H9 (cell line): Measurements from ENCODE around the gene KY. TPM values are rescaled to one million over a fixed set of nuclear protein-coding genes. Genes with fewer than 3 reads are reported as not detected.

Source experiments
- DNase-seq: peaks from one replicate; pipeline ENCODE4 v3.0.0-alpha.2; 2017
- H2AFZ ChIP-seq: one replicate; pipeline ENCODE4 v1.6.1; 2013; ENCODE audit warnings: mild to moderate bottlenecking, low read length, control low read depth, moderate library complexity
- H2AK5ac ChIP-seq: 2 replicates; pipeline ENCODE4 v1.6.1; 2013; ENCODE audit warnings: low read length, control low read depth, mixed read lengths; ENCODE audit not compliant: insufficient read length
- H2BK120ac ChIP-seq: one replicate; pipeline ENCODE4 v1.6.1; 2013; ENCODE audit warnings: low read depth, mild to moderate bottlenecking, low read length, control low read depth, inconsistent platforms; ENCODE audit not compliant: poor library complexity, severe bottlenecking
- H2BK12ac ChIP-seq: 2 replicates; pipeline ENCODE4 v1.6.1; 2013; ENCODE audit warnings: low read length, control low read depth, mixed read lengths, low read depth; ENCODE audit not compliant: insufficient read length
- H2BK15ac ChIP-seq: 2 replicates; pipeline ENCODE4 v1.6.1; 2013; ENCODE audit warnings: low read depth, low read length, control low read depth
- H2BK20ac ChIP-seq: one replicate; pipeline ENCODE4 v1.6.1; 2013; ENCODE audit warnings: low read depth, mild to moderate bottlenecking, low read length, control low read depth, inconsistent platforms; ENCODE audit not compliant: poor library complexity, severe bottlenecking
- H2BK5ac ChIP-seq: 2 replicates; pipeline ENCODE4 v1.6.1; 2013; ENCODE audit warnings: low read length, control low read depth, mixed read lengths; ENCODE audit not compliant: insufficient read length
- H3K14ac ChIP-seq: 2 replicates; pipeline ENCODE4 v1.6.1; 2013; ENCODE audit warnings: low read length, control low read depth; ENCODE audit not compliant: insufficient read depth
- H3K18ac ChIP-seq: 2 replicates; pipeline ENCODE4 v1.6.1; 2013; ENCODE audit warnings: low read depth, mild to moderate bottlenecking, mixed read lengths, low read length, control low read depth; ENCODE audit not compliant: insufficient read length
- H3K23ac ChIP-seq: 2 replicates; pipeline ENCODE4 v1.6.1; 2013; ENCODE audit warnings: low read length, control low read depth, mixed read lengths, low read depth; ENCODE audit not compliant: insufficient read length
- H3K23me2 ChIP-seq: 2 replicates; pipeline ENCODE4 v1.6.1; 2013; ENCODE audit warnings: low read depth, mild to moderate bottlenecking, mixed read lengths, low read length, control low read depth; ENCODE audit not compliant: insufficient read length, poor library complexity, severe bottlenecking
- H3K27ac ChIP-seq: 2 replicates; pipeline ENCODE4 v1.5.1; 2013; ENCODE audit warnings: low read length, control low read depth, mixed read lengths, low read depth; ENCODE audit not compliant: insufficient read length
- H3K27me3 ChIP-seq: 2 replicates; pipeline ENCODE4 v1.6.1; 2013; ENCODE audit warnings: low read length, control low read depth, inconsistent platforms; ENCODE audit not compliant: insufficient read depth
- H3K4ac ChIP-seq: 2 replicates; pipeline ENCODE4 v1.6.1; 2013; ENCODE audit warnings: low read depth, mild to moderate bottlenecking, control low read depth, inconsistent platforms, low read length, moderate library complexity
- H3K4me1 ChIP-seq: 2 replicates; pipeline ENCODE4 v1.6.1; 2013; ENCODE audit warnings: low read length, control low read depth, inconsistent platforms; ENCODE audit not compliant: insufficient read depth
- H3K4me2 ChIP-seq: 2 replicates; pipeline ENCODE4 v1.6.1; 2013; ENCODE audit warnings: low read length, control low read depth, mixed read lengths; ENCODE audit not compliant: insufficient read length, insufficient read depth
- H3K56ac ChIP-seq: 2 replicates; pipeline ENCODE4 v1.6.1; 2013; ENCODE audit warnings: low read depth, mild to moderate bottlenecking, mixed read lengths, low read length, control low read depth; ENCODE audit not compliant: insufficient read length
- H3K79me1 ChIP-seq: 2 replicates; pipeline ENCODE4 v1.6.1; 2013; ENCODE audit warnings: low read depth, mild to moderate bottlenecking, moderate library complexity, low read length, control low read depth, inconsistent platforms; ENCODE audit not compliant: insufficient read depth, poor library complexity, severe bottlenecking
- H3K79me2 ChIP-seq: 2 replicates; pipeline ENCODE4 v1.6.1; 2013; ENCODE audit warnings: low read length, control low read depth, inconsistent platforms; ENCODE audit not compliant: insufficient read depth
- H3K9ac ChIP-seq: 2 replicates; pipeline ENCODE4 v1.6.1; 2013; ENCODE audit warnings: low read length, control low read depth, mixed read lengths; ENCODE audit not compliant: insufficient read length; ENCODE audit errors: extremely low read depth
- H3K9me3 ChIP-seq: one replicate; pipeline ENCODE4 v1.6.1; 2013; ENCODE audit warnings: low read depth, low read length, inconsistent platforms; ENCODE audit not compliant: control insufficient read depth
- H3T11ph ChIP-seq: one replicate; pipeline ENCODE4 v1.6.1; 2013; ENCODE audit warnings: mild to moderate bottlenecking, low read length, control low read depth, inconsistent platforms
- H4K20me1 ChIP-seq: one replicate; pipeline ENCODE4 v1.6.1; 2013; ENCODE audit not compliant: control insufficient read depth, insufficient read length, insufficient read depth
- H4K5ac ChIP-seq: 2 replicates; pipeline ENCODE4 v1.6.1; 2013; ENCODE audit warnings: low read depth, mild to moderate bottlenecking, mixed read lengths, low read length, control low read depth; ENCODE audit not compliant: insufficient read length
- H4K8ac ChIP-seq: replicated peaks from 2 replicates; pipeline ENCODE4 v1.6.1; 2013; ENCODE audit warnings: low read length, control low read depth, mixed read lengths, low read depth; ENCODE audit not compliant: insufficient read length
- H4K91ac ChIP-seq: 2 replicates; pipeline ENCODE4 v1.6.1; 2013; ENCODE audit warnings: low read depth, mild to moderate bottlenecking, moderate library complexity, mixed read lengths, low read length, control low read depth; ENCODE audit not compliant: insufficient read length
- H3K27ac Mint-ChIP-seq, 3 experiments: 2 replicates in 2 of 3; 3 replicates in 1 of 3; pipeline ENCODE4 v1.8.0; 2020 to 2021; ENCODE audit warnings: mixed read lengths in 3 of 3, mild to moderate bottlenecking in 1 of 3, moderate library complexity in 1 of 3
- H3K27me3 Mint-ChIP-seq: 2 replicates; pipeline ENCODE4 v1.8.0; 2021; ENCODE audit warnings: low read depth, mild to moderate bottlenecking, moderate library complexity, mixed read lengths
- H3K36me3 Mint-ChIP-seq, 3 experiments: 2 replicates in 2 of 3; 3 replicates in 1 of 3; pipeline ENCODE4 v1.8.0; 2020 to 2021; ENCODE audit warnings: low read depth in 3 of 3, mixed read lengths in 3 of 3; ENCODE audit not compliant: insufficient read depth in 1 of 3
- H3K4me1 Mint-ChIP-seq, 2 experiments: 2 replicates each; pipeline ENCODE4 v1.8.0; 2020; ENCODE audit warnings: mixed read lengths in 2 of 2
- H3K4me3 Mint-ChIP-seq, 2 experiments: 2 replicates in 1 of 2; 3 replicates in 1 of 2; pipeline ENCODE4 v1.8.0; 2020 to 2021; ENCODE audit warnings: mild to moderate bottlenecking in 2 of 2, mixed read lengths in 2 of 2, moderate library complexity in 1 of 2
- H3K9me3 Mint-ChIP-seq, 2 experiments: 2 replicates in 1 of 2; 3 replicates in 1 of 2; pipeline ENCODE4 v1.8.0; 2020; ENCODE audit warnings: mild to moderate bottlenecking in 2 of 2, mixed read lengths in 2 of 2, moderate library complexity in 1 of 2
- CTCF ChIP-seq: fragments of 200-600 bp; sonication (generic); conservative IDR thresholded peaks from 3 replicates; pipeline ENCODE4 v1.8.0; 2021; ENCODE audit warnings: antibody characterized with exemption, mild to moderate bottlenecking
- WGBS: extraction: QIAGEN DNeasy Blood & Tissue Kit; methylation state at CpG from one replicate; pipeline ENCODE4 v1.1.7; 2013; ENCODE audit warnings: missing lambda C conversion rate, low lambda C conversion rate, mixed read lengths; ENCODE audit not compliant: insufficient read length; ENCODE audit errors: extremely low coverage; 5-methylcytosine and 5-hydroxymethylcytosine counted together
- total RNA-seq: library from RNA; stranded (reverse); gene quantifications from 2 replicates; pipeline ENCODE4 v1.2.1, GENCODE V29; 2021

The KY gene
- total RNA-seq, 1 experiment from 2014 or later = not detected

- H2BK120ac ChIP-seq = no peak overlapping the region
- no peak overlapping the region for H3T11ph ChIP-seq
- H3K4ac ChIP-seq = no peak overlapping the region
- Mint-ChIP-seq H3K36me3 (no peaks in the 10 kb centered on the region), H3K9me3 (no peaks in the 10 kb centered on the region), H3K4me1 (peaks cover 3 to 8% of the 10 kb centered on the region in 2 experiments; a peak in 2 of 4 replicates), H3K27me3 (peaks cover 16% of the 10 kb centered on the region), H3K27ac (peak overlapping the region in 1 of 3 experiments; percentile 41; a peak in 2 of 7 replicates), H3K4me3 (no peak overlapping the region)
- no peak overlapping the region for H2AK5ac ChIP-seq
- no peak overlapping the region for H4K8ac ChIP-seq
- no peaks in the 10 kb centered on the region for H3K79me1 ChIP-seq
- no peaks in the 10 kb centered on the region for H3K9me3 ChIP-seq
- DNase-seq = no peak
- no peak overlapping the region for H4K5ac ChIP-seq
- H3K27me3 ChIP-seq = no peaks in the 10 kb centered on the region
- no peaks in the 10 kb centered on the region; the same call in 1 of the 2 replicates for H3K4me1 ChIP-seq
- H3K18ac ChIP-seq = no peak overlapping the region
- no peaks in the 10 kb centered on the region for H3K23me2 ChIP-seq
- H2BK12ac ChIP-seq = no peak overlapping the region
- no peak overlapping the region for H3K9ac ChIP-seq
- no peak overlapping the region; the same call in 1 of the 2 replicates for H3K14ac ChIP-seq
- H3K27ac ChIP-seq = no peak overlapping the region
- H2BK20ac ChIP-seq = no peak overlapping the region
- H2AFZ ChIP-seq = no peak overlapping the region
- H2BK15ac ChIP-seq = no peak overlapping the region
- no peak overlapping the region for H3K4me2 ChIP-seq
- H4K91ac ChIP-seq = no peak overlapping the region
- no peak overlapping the region for H2BK5ac ChIP-seq
- no peaks in the 10 kb centered on the region for H3K79me2 ChIP-seq
- H4K20me1 ChIP-seq = no peaks in the 10 kb centered on the region
- H3K23ac ChIP-seq = no peak overlapping the region
- H3K56ac ChIP-seq = no peak overlapping the region
- no CpG with 5 or more reads among the region's 6 CpGs for WGBS
- TF ChIP-seq CTCF = no peak
Measured at GRCh38 chr3:134613006-134613520, 37.8 kb downstream of the KY start.
